GM19438 (cell line): ENCODE results near the gene PCGF3.
"Not testable (repeated sequence)": the region's sequence is repeated elsewhere in the genome, so short reads cannot be mapped to it uniquely, and the experiment has no call there.

Experiments
- ATAC-seq: cut with Tn5 transposase; IDR thresholded peaks from one replicate; pipeline ENCODE4 v1.9.1; 2021; ENCODE audit warnings: low read depth; ENCODE audit not compliant: unreplicated experiment

Gene PCGF3

DNA sequence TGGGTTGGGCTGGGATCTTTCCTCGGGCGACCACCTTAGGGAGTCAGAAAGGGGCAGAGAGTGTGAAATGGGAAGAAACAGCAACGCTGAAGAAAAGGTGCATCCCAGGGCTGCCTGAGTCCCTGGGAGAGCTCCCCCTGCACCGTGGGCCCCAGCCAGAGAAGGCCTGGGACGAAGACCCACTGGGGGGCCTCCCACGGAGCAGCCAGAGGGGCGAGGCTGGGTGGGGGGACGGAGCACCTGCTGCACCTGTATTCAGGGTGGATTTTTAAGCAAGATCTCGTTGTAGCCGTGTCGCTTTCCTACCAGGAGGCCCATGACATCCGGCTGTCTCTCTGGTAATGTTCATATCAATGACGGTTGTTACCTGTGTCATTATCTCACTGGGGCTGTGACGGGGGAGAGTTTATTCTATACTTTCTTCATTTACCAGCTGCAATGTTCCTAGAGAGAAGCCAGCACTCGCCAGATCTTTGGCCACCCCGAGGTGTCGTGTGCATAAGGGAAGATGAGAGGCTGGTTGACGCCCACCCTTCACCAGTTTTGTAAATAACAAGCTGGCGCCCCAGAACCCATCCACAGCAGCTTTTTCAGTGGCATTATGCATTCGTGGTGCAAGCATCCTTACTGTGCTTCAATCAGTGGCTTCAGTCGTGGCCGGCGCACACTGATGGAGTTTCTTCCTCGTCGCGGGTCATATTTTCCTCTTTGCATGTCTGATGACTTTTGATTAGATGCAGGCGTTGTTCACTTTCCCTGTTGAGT lies 5.6 kb upstream of the PCGF3 start:
- no peak for ATAC-seq

GRCh38 chr4:700587-701264 lies 4.9 kb upstream of the PCGF3 start:
- no peak for ATAC-seq

DNA sequence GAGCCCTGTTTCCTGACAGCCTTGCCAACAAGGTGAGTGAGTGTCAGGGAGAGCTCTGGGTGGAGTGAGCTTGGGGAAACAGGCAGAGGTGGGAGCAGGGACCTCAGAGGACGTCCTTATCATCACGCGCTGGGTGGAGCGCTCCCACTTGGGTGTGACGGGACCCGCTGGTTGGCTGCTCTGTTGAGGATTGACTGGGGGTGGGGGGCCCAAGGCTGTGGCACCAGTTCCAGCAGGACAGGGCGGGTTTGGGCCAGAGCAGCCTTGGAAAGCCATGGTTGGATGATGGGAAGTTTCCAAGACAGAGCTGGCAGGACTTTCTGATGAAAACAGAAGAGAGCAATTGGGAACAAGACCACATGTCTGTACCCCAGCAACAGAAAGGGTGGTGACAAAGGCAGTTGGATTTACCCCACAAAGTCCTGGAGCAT lies 3.0 kb upstream of the PCGF3 start:
- no peak for ATAC-seq

- ATAC-seq: no peak
These were observed 2.1 kb upstream of the PCGF3 start for GRCh38 chr4:703336-704197.

DNA sequence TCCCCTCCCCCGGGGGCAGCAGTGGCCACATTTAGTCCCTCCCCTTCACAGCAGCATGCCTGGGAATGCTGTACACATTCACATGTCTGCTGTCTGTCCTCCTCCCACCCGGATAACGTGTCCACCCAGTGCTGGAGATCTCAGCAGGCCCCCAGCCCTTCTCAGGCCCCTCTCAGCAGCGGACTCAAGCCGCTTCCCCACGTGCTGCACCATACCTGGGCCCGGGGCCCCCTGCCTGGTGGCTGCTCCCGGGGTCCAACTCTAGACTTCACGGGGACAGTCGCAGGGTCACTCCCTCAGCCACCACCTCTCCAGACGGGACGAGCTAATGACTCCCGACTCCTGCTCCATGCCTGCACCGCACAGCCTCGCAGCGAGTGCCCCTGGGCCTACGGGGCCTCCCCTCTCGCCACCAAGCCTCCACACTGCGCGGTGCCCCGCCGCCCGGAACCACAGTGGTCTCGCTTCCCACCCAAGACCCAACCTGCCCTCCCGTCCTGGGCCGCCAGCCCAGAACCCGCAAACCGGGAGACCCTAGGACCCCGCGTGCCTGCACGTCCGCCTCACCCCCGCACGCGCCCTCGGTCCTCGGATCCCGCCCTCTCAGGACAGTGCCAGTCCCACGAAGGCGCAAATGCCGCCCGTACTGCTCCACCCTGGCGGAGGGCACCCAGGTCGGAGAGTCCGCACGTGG lies 1.3 kb upstream of the PCGF3 start:
- no peak for ATAC-seq

- no peak for ATAC-seq
These were observed 708 bp upstream of the PCGF3 start for GRCh38 chr4:704971-705277.

DNA sequence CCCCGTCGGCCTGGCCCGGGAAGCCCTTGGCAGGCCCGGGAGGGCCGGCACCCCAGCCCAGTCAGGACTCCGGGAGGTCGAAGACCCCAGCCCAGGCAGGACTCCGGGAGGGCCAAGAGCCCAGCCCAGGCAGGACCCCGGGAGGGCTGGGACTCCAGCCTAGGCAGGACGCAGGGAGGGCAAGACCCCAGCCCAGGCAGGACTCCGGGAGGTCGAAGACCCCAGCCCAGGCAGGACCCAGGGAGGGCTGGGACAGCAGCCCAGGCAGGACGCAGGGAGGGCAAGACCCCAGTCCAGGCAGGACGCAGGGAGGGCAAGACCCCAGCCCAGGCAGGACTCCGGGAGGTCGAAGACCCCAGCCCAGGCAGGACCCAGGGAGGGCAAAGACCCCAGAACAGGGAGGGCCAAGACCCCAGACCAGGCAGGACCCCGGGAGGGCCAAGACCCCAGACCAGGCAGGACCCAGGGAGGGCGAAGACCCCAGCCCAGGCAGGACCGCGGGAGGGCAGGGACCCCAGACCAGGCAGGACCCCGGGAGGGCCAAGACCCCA lies 526 bp downstream of the PCGF3 start:
- ATAC-seq: not testable (repeated sequence)

DNA sequence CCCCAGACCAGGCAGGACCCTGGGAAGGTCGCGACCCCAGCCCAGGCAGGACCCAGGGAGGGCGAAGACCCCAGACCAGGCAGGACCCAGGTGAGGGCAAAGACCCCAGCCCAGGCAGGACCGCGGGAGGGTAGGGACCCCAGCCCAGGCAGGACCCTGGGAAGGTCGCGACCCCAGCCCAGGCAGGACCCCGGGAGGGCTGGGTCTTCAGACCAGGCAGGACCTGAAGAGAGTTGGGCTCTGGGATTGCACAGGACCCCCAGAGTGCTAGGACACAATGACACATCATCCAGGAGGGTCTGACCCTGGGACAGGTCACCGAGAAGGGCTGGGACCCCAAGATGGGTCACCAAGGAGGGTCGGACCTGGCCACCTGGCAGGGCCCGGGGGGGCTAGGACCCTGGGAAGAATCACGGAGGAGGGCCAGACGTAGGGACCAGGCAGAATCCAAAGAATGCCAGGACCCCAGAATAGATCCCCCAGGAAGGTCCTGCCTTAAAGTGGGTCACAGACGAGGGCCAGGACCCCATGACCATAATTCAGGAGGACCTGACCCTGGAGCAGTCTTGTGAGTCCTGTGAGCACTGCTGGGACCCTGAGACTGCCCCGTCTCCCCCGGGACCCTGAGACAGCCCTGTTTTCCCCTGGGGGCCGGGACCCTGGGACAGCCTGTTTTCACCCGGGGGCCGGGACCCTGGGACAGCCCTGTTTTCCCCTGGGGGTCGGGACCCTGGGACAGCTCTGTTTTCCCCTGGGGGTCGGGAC lies 1.4 kb downstream of the PCGF3 start:
- no peak for ATAC-seq

DNA sequence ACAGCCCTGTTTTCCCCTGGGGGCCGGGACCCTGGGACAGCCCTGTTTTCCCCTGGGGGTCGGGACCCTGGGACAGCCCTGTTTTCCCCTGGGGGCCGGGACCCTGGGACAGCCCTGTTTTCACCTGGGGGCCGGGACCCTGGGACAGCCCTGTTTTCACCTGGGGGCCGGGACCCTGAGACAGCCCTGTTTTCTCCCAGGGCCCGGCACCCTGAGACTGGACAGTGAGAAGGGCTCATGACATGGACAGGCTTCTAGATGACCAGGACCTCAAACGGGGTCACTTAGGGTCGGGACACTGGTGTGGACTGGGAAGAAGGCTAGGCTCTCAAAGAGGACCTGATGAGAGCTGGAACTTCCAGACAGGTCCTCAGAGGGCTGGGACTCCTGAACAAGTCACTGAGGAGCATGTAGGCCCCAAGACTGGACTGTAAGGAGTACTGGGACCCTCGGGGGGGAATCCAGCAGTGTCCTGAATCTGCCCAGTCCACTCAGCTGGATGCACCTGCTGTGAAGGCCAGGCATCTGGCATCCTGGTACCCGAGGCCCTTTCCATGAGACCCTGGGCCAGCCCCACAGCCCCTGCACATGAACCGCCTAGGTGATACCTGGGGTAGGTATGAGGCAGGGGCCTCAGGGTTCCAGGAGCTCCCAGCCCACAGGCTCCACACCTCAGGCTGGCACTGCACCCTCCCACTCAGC lies 2.4 kb downstream of the PCGF3 start:
- no peak for ATAC-seq

DNA sequence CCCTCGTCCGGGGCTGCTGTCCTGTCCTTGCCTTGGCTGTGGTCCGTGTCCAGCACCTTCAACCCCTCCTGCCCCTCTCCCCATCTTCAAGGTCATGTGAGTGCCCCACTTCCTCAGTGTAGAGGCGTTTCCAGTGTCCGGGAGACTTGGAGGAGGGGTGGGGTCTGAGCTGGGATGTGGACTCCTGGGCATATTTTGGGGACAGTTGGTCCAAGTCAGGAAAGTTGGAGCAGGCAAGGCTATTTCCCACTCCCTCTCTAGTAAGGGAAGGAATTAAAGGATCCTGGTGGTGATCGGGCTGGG lies 3.0 kb downstream of the PCGF3 start:
- ATAC-seq: no peak

DNA sequence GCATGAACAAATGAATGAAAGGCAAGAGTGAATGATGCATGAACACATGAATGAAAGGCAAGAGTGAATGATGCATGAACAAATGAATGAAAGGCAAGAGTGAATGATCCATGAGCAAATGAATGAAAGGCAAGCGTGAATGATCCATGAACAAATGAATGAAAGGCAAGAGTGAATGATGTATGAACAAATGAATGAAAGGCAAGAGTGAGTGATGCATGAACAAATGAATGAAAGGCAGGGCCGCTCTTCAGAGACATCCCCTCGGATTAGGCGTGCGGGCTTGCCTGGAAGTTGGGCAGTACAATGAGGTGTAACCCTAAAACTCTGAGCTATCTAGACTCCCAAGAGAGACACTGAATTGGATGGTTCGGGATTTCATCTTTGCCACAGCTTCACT lies 3.7 kb downstream of the PCGF3 start:
- no peak for ATAC-seq

- no peak for ATAC-seq
These were observed 4.5 kb downstream of the PCGF3 start for GRCh38 chr4:710116-710515.

- no peak for ATAC-seq
These were observed 5.3 kb downstream of the PCGF3 start for GRCh38 chr4:710916-711315.

- no peak for ATAC-seq
These were observed 6.5 kb downstream of the PCGF3 start for GRCh38 chr4:712093-712492.

DNA sequence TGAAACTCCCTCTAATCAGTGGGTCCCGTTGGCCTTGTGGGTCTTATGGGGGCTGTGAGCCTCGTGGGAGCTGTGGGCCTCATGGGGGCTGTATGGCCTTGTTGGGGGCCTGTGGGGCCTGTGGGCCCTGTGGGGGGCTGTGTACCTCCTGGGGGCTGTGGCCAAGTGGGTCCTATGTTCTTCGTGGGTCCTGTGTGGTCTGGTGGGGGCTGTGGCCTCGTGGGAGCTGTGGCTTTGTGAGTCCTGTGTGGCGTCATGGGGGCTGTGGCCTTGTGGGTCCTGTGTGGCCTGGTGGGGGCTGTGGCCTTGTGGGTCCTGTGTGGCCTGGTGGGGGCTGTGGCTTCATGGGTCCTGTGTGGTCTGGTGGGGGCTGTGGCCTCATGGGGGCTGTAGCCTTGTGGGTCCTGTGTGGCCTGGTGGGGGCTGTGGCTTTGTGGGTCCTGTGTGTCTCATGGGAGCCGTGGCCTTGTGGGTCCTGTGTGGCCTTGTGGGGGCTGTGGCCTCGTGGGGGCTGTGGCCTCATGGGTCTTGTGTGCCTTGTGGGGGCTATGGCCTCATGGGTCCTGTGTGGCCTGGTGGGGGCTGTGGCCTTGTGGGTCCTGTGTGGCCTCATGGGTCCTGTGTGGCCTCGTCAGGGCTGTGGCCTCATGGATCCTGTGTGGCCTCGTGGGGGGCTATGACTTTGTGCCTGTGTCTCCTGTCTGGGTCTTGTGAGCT lies 7.4 kb downstream of the PCGF3 start:
- no peak for ATAC-seq

DNA sequence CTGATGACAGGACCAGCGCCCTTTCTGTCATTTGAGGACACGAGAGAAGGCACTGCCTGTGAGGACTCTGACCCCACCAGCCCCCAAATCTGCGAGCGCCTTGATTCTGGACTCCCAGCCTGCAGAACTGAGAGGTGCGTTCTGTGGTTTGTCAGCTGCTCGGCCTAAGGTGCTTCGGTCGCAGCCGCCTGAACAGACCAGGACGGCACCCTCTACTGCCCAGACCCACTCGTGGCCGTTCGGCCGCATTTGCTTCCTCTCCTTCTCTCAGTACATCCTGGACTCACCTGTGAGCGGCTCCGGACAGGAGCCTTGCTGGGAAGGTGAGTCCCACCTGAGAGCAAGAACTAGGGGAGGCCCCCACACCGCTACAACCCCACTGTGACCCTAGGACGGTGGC lies 8.5 kb downstream of the PCGF3 start:
- ATAC-seq: no peak

- ATAC-seq: no peak
These were observed 12.1 kb downstream of the PCGF3 start for GRCh38 chr4:717601-718320.

- no peak for ATAC-seq
These were observed 12.8 kb downstream of the PCGF3 start for GRCh38 chr4:718460-718859.
